HG02642 (cell line): ENCODE measurements around the gene MMP17.

Source experiments
- ATAC-seq: cut with Tn5 transposase; IDR thresholded peaks from one replicate; pipeline ENCODE4 v1.9.1; 2021; ENCODE audit warnings: mild to moderate bottlenecking; ENCODE audit not compliant: unreplicated experiment, poor library complexity

MMP17 gene

GRCh38 chr12:131892711-131893604 lies 64.8 kb downstream of the MMP17 start:
- no peak for ATAC-seq

GRCh38 chr12:131893605-131894312 lies 65.6 kb downstream of the MMP17 start:
- no peak for ATAC-seq

GRCh38 chr12:131894313-131894860 lies 66.2 kb downstream of the MMP17 start, which contains the start of gene ULK1:
ULK1 (plus strand) TSS chr12:131894622; CDS start chr12:131895002, 380 bp downstream.
- peak; percentile 85 for ATAC-seq

DNA sequence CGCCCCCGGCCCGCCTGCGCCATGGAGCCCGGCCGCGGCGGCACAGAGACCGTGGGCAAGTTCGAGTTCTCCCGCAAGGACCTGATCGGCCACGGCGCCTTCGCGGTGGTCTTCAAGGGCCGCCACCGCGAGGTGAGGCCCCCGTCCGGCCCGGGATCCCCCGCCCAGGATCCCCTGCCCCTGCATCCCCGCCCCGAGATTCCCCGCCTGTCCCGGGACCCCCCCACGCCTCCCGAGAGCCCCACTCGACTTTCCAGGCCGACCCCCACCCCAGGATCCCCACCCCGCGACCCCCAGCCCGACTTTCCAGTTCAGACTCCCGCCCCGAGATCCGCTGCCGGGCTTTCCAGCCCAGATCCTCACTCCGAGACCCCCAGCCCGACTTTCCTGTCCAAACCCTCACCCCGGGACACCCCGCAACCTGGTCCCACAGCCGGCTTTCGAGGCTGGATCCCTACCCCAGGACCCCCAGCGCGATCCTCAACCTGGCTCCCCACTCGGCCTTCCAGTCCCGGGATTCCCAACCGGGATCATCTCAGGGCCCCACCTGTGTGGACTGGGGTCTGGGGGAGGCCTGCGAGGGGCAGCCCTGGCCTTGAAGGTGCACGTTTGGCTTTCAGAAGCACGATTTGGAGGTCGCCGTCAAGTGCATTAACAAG lies 66.9 kb downstream of the MMP17 start:
- ATAC-seq = no peak

- no peak for ATAC-seq
Measured at GRCh38 chr12:131895640-131896079, 67.5 kb downstream of the MMP17 start.

GRCh38 chr12:131896080-131896810 lies 68.1 kb downstream of the MMP17 start:
- peak; percentile 63 for ATAC-seq

- no peak for ATAC-seq
Measured at GRCh38 chr12:131896811-131897270, 68.6 kb downstream of the MMP17 start.

GRCh38 chr12:131897276-131897675 lies 69.1 kb downstream of the MMP17 start:
- ATAC-seq = no peak

GRCh38 chr12:131897875-131898274 lies 69.7 kb downstream of the MMP17 start:
- no peak for ATAC-seq

DNA sequence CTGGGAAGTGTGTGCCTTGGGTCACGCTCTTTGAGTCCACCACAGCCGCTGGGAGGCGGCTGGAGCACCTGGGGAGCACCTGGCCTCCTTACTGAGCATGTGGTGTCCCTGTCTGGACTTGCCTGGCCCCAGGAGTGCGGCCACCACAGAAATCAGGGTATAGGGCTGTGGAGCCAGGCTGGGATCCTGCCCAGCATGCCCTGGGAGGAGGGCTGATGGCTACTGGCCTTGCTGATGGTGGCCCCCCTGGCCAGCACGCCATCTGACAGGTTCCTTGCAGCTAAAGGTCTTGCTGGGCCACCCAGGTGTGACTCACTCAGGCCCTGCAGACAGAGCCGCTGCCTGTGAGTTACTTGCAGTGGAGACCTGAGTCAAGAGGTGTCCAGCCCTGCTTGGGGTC lies 72.2 kb downstream of the MMP17 start:
- no peak for ATAC-seq
